ENCODE measurements around the gene HOXD12. TPM values are rescaled to one million over a fixed set of nuclear protein-coding genes. Genes with fewer than 3 reads are reported as not detected.

Gene HOXD12
- total RNA-seq, 2 donors from 2014 or later: not detected

DNA sequence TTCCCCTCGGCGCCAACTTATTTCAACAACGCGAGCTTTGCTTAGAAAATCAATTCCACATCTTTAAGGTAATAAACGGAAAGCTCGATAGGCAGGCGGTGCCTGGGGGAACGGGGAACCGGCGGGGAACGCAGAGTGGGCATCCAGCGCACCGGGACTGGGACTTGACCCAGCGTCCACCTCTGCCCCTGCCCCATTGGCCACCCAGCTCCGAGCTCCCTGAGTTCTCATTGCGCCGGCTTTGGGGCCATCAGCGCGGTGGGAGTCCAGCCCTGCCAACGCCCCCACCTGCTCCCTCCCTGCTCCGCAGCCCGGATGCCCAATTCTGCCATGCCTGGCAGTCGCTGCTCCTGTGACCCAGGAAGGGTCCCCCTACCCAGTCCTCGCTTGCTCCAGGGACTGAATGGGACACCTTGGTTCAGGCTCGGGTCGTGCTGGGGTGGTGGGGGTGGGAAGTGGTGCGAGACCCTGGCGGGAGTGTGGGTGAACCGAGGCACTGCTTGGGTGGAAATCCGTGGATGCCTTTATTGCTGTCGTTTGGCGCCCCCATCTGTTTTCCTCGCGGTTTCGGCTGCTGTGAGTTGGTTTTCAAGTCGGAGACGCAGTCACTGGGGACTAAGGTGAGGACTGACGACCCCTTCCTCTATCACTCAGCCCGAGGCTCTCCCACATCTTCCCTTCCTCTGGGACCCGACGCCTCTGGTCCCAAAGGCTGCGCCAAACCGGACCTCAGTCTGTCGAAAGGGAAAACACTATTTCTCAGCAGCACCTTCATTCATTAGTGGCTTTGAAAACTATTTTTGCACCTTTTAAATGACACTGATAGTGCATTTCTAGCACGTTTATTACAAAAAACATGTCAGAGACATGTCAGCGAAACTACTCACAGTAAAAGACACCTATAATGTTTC lies 13.5 kb upstream of the HOXD12 start:
- no peak overlapping the region for H3K27ac Mint-ChIP-seq
- no peak for ATAC-seq (replicated peaks)
- peaks cover 60% of the 10 kb centered on the region for H3K27me3 Mint-ChIP-seq
- no peak overlapping the region for H3K4me3 Mint-ChIP-seq
- H3K4me1 Mint-ChIP-seq: no peaks in the 10 kb centered on the region
- peaks cover 29% of the 10 kb centered on the region for H3K36me3 Mint-ChIP-seq (ENCODE audit: low read depth)
- H3K9me3 Mint-ChIP-seq: peaks cover 3% of the 10 kb centered on the region

DNA sequence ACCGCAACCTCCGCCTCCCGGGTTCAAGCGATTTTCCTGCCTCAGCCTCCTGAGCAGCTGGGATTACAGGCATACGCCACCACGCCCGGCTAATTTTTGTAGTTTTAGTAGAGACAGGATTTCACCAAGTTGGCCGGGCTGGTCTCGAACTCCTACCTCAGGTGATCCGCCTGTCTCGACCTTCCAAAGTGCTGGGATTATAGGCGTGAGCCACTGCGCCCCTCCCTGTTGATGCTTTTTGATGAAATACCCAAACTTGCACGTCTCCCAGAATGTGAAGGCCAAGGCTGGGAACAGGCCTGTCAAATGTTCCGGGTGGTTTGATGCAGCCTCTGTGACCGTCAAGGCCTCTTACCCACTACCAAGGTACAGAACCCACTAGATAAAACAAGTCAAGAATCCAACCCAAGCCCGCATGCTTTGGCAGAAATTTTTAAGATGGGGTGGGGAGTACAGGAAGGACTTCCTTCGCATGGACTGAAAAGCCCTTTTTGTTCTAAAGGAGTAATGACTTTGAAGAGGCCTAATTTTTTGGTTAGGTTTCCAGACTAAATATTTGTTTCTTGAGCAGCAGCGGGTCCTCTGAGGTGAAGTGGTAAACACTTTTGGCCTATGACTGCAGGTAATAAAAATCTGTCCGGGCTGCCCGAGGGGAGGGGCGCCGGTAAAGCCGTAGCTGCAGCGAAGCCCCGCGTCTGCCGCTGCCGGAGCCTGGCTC lies 12.1 kb upstream of the HOXD12 start:
- Mint-ChIP-seq H3K27me3 (peaks cover 61% of the 10 kb centered on the region), H3K4me3 (no peak overlapping the region), H3K4me1 (no peaks in the 10 kb centered on the region), H3K9me3 (peaks cover 5% of the 10 kb centered on the region), H3K27ac (no peak overlapping the region), H3K36me3 (ENCODE audit: low read depth) (peaks cover 32% of the 10 kb centered on the region)
- no peak for ATAC-seq (replicated peaks)

DNA sequence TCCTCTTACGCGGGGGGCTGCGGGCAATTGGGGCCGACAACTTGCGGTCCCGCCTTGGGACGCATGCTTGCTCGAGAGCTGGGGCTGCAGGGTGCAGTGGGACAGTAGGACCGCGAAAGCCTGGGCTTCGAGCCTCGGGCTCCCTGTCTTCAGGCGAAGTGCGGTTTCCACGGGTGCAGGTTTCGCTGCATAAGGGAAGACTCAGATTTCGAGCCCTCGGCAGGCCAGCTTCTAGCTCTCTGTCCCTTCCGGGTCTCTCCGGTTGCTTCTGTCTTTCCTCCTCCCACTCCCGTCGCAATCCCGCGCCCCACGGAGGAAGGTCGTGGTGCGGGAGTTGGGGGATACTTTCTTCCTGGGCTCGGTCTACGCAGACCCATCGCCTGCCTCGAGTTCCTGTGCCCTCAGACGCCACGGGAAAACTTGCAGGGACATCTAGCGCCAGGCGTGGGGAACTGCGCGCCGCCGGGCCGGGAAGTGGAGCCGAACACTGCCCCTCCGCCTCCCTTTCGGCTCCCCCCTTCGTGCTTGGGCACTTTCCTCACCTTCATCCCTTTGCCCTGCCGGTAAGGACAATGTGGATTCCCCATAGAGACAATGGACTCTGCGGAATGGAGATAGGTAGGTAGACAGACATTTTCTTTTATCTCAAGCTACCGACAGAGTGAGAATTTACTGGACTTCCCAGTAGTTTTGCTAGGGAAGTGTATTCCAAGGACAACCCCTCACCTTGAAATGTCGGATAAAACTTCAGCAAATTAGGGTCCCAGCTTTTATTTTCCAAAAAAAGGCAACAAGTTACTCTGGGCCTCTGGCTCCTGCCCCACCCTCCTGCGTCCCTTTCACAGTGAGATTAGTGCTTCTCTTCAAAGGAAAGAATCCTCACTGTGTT lies 11.3 kb upstream of the HOXD12 start:
- H3K36me3 Mint-ChIP-seq (ENCODE audit: low read depth): peaks cover 33% of the 10 kb centered on the region
- peak overlapping the region; percentile 34 for H3K4me3 Mint-ChIP-seq
- no peak overlapping the region for H3K27ac Mint-ChIP-seq
- no peaks in the 10 kb centered on the region for H3K4me1 Mint-ChIP-seq
- peaks cover 5% of the 10 kb centered on the region for H3K9me3 Mint-ChIP-seq
- H3K27me3 Mint-ChIP-seq: peaks cover 57% of the 10 kb centered on the region
- ATAC-seq (replicated peaks): no peak

DNA sequence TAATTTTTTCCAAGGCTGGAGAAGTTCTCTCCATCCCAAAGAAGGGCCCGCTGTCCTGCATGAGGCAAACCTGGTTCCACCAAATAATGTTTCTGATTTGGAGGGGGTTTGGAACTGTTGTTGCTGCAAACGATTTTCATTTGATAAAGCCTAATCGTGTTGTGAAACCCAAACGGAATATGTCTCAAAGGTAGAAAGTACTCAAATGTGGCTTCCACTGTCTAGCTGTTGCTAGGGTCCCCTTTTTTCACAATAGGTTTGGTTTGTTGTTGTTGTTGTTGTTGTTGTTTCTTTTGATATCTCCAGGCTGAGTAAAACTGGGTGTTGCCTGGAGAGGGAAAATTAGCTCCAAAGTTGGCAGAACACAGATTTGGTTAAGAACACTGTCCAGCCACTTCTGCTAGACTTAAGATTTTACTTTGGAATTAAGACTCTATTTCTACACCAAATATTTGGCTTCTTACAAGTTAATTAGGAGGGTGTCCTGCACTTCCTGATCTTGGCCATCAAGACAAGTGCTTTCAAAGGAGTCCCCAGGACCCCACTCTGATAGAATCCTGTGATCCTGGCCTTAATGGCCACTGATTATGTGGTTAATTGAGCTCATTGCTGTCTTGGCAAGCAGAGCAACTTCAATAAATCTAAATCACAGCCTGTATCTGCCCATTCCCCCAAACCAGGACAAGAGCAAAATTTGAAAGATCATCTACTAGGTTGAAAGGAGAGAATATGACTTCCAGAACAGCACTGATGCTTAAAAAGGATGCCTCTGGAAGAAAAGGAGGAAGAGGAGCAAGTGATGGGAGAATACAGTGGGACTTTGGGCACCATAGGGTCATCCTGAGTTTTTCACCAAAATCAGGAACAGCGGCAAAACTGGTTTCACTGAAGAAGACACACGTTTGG lies 10.4 kb upstream of the HOXD12 start:
- peaks cover 4% of the 10 kb centered on the region for H3K4me1 Mint-ChIP-seq
- H3K4me3 Mint-ChIP-seq: no peak overlapping the region
- peaks cover 9% of the 10 kb centered on the region for H3K9me3 Mint-ChIP-seq
- ATAC-seq (replicated peaks): no peak
- peaks cover 36% of the 10 kb centered on the region for H3K36me3 Mint-ChIP-seq (ENCODE audit: low read depth)
- H3K27ac Mint-ChIP-seq: no peak overlapping the region
- H3K27me3 Mint-ChIP-seq: peaks cover 58% of the 10 kb centered on the region

DNA sequence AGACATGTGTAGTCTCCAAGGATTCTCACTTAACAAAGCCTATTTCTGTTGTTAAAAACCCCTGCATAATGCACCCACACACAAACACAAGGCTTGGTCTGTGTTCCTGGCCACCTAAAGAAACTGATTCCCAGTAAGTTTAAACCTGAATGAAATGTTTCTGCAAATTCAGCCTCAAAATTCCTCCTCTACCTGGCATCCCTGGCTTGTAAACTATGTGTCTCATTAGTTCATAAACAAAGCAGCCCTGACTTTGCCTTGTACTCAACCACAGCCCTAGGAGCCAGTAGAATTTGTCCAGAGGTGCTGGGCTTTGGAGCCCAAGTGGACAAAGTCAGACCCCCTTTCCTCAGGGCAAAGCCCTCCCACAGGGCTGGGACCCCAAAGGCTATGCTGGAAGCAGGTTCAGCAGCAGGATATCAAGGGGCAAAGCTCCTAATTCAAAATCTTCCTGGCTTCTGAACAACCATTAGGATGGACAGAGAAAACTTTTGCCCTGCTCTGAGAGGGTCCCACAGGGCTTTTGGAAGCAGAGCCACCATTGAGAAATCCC lies 9.7 kb upstream of the HOXD12 start:
- no peak for ATAC-seq (replicated peaks)
- Mint-ChIP-seq H3K4me3 (no peak overlapping the region), H3K9me3 (peaks cover 9% of the 10 kb centered on the region), H3K4me1 (peaks cover 4% of the 10 kb centered on the region), H3K27ac (no peak overlapping the region), H3K36me3 (ENCODE audit: low read depth) (peaks cover 31% of the 10 kb centered on the region), H3K27me3 (peaks cover 59% of the 10 kb centered on the region)

DNA sequence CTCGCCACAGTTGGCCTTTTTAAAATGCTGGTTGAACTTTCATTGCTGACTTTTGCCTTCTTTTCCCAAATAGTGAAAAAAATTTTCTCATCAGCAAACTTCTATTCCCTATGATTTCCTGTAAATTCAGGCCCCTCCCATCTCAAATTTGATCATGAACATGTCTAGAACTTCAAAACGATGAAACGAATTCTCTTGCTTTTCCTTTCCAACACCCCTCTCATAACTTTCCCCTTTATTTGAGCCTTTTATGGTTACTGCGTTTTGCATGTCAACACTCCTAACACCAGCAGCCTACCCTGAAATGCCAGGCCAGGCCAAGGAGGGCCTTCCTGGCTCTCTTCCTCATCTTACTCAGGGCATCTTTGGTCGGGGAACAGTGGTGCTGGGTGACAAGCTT lies 8.7 kb upstream of the HOXD12 start:
- H3K4me1 Mint-ChIP-seq: peaks cover 4% of the 10 kb centered on the region
- no peak overlapping the region for H3K4me3 Mint-ChIP-seq
- peaks cover 65% of the 10 kb centered on the region for H3K27me3 Mint-ChIP-seq
- no peak for ATAC-seq (replicated peaks)
- H3K27ac Mint-ChIP-seq: no peak overlapping the region
- peaks cover 30% of the 10 kb centered on the region for H3K36me3 Mint-ChIP-seq (ENCODE audit: low read depth)
- peaks cover 9% of the 10 kb centered on the region for H3K9me3 Mint-ChIP-seq

DNA sequence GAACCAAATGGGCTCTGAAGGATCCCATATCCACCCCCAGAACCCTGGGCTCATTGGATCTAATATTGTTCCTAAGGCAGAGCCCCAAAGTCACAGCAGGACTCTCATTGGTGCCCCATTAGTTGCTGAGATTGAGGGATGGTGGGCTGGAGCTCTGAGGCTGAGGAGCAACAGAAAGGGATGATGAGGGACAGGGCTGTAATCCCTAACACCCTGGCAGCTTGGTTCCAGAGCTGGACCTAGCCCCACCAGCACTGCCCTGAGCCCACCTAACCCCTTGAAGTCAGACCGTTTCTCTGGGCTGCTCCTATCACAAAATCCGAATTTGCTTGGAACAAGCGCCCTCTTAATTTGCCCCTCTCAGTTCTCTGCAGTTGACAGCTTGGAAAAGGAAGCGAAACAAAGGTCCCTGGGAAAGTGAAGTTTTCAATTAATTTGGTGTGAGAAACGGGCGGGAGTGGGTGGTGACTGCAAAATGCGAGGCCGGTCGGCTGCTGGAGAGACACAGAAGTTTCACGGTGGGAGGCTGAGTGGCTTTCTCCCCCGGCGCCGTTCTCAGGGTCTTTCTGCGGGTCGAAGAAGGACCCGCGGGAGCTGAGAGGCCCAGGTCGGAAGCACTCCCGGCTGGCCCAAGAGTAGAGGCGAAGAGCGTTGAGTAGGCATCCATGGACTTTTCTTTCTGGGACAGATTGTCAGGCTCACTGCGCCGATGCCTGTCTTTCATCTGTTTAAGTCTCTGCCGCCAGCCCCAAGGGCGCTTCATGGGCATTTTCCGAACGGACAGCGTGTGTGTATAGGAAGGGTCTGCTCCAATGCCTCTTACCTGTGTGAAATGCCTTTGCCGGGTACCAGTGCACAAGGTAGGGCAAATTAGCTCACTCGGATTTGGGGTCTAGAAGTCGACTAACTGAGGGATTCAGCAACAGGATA lies 8.0 kb upstream of the HOXD12 start:
- Mint-ChIP-seq H3K9me3 (peaks cover 9% of the 10 kb centered on the region), H3K36me3 (ENCODE audit: low read depth) (peaks cover 28% of the 10 kb centered on the region), H3K4me3 (peak overlapping the region; percentile 35), H3K4me1 (peaks cover 4% of the 10 kb centered on the region), H3K27ac (no peak overlapping the region), H3K27me3 (peaks cover 68% of the 10 kb centered on the region)
- no peak for ATAC-seq (replicated peaks)

DNA sequence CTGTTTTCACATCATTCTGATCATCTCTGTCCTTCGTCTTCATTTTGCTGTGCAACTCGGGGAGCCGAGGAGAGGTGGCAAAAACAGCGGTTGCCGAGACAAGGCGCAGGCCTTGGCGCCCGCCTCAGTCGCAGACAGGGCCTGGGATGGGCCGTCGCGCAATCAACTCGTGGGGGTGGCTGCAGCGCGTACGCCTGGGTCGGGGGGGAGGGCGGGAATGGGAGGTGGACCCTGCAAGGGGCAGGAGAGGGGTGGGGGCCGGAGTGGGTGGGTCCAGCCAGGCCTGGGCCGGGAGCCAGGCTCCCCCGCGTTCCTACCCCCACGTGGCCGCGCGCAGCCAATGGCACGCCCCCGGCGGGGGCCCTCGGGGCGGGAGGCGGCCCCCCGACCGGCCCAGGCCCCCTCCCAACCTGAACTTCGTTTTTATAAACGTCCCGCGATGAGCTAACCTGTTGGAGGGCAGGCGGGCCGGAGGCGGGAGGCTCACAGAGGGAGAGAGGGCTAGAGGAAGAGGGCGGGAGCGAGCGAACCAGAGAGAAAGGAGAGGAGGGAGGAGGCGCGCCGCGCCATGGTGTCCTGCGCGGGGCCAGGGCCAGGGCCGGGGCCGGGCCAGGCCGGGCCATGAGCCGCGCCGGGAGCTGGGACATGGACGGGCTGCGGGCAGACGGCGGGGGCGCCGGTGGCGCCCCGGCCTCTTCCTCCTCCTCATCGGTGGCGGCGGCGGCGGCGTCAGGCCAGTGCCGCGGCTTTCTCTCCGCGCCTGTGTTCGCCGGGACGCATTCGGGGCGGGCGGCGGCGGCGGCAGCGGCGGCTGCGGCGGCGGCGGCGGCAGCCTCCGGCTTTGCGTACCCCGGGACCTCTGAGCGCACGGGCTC lies 7.1 kb upstream of the HOXD12 start, which contains the start of gene HOXD13:
Gene HOXD13, plus strand, starts transcription at position 452 of the 875 bp plus-strand sequence. Its CDS starts 170 bp downstream, at position 622.
- Mint-ChIP-seq H3K4me3 (peak within 1 kb of the TSS; percentile 35), H3K9me3 (peaks cover 9% of the 10 kb centered on the region), H3K36me3 (ENCODE audit: low read depth) (peaks cover 23% of the 10 kb centered on the region), H3K27me3 (peaks cover 70% of the 10 kb centered on the region), H3K4me1 (peaks cover 4% of the 10 kb centered on the region), H3K27ac (no peak within 1 kb of the TSS)
- ATAC-seq (replicated peaks): no peak

DNA sequence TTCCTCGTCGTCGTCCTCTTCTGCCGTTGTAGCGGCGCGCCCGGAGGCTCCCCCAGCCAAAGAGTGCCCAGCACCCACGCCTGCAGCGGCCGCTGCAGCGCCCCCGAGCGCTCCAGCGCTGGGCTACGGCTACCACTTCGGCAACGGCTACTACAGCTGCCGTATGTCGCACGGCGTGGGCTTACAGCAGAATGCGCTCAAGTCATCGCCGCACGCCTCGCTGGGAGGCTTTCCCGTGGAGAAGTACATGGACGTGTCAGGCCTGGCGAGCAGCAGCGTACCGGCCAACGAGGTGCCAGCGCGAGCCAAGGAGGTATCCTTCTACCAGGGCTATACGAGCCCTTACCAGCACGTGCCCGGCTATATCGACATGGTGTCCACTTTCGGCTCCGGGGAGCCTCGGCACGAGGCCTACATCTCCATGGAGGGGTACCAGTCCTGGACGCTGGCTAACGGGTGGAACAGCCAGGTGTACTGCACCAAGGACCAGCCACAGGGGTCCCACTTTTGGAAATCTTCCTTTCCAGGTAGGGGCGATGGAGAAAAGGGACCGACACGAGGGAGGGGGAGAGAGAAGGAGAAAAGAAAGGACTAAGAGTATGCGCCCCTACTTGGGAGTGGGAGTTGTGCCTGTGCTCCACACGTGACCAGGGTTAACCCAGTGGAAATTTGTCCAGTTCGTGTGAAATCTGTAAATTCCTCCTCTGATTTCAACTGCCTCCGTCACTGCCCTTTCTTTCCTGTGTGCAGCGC lies 6.3 kb upstream of the HOXD12 start:
- Mint-ChIP-seq H3K27me3 (peaks cover 72% of the 10 kb centered on the region), H3K4me3 (peak overlapping the region; percentile 23), H3K27ac (no peak overlapping the region), H3K9me3 (peaks cover 9% of the 10 kb centered on the region), H3K36me3 (ENCODE audit: low read depth) (peaks cover 23% of the 10 kb centered on the region), H3K4me1 (peaks cover 8% of the 10 kb centered on the region)
- ATAC-seq (replicated peaks): no peak

DNA sequence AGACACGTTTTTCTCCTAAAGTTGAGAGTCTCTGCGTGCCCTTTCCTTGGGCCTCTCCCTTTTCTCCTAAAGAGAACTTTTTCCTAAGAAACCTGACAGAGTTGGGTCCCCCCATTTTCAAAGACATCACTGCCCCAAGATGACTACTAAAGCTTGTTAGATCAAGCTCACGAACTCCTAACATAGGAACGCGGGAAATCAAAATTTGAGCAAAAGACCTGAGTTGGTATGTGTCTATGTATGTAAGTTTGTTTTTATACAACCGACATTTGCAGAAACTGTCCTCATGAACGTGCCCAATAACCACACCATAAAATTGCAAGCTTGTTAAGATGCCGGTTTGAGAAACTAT lies 5.7 kb upstream of the HOXD12 start:
- H3K27me3 Mint-ChIP-seq: peaks cover 73% of the 10 kb centered on the region
- no peak for ATAC-seq (replicated peaks)
- peak overlapping the region; percentile 23 for H3K4me3 Mint-ChIP-seq
- peaks cover 9% of the 10 kb centered on the region for H3K9me3 Mint-ChIP-seq
- H3K36me3 Mint-ChIP-seq (ENCODE audit: low read depth): peaks cover 23% of the 10 kb centered on the region
- no peak overlapping the region for H3K27ac Mint-ChIP-seq
- peaks cover 8% of the 10 kb centered on the region for H3K4me1 Mint-ChIP-seq

DNA sequence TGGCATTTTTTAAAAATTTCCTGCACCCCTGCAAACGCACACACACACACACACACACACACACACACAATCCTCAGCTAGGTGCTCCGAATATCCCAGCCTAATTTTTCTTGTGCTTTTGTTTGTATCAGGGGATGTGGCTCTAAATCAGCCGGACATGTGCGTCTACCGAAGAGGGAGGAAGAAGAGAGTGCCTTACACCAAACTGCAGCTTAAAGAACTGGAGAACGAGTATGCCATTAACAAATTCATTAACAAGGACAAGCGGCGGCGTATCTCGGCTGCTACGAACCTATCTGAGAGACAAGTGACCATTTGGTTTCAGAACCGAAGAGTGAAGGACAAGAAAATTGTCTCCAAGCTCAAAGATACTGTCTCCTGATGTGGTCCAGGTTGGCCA lies 5.2 kb upstream of the HOXD12 start:
- Mint-ChIP-seq H3K27ac (no peak overlapping the region), H3K36me3 (ENCODE audit: low read depth) (peaks cover 23% of the 10 kb centered on the region), H3K4me1 (peaks cover 8% of the 10 kb centered on the region), H3K4me3 (no peak overlapping the region), H3K27me3 (peaks cover 74% of the 10 kb centered on the region), H3K9me3 (peaks cover 9% of the 10 kb centered on the region)
- ATAC-seq (replicated peaks): no peak
